Mesendoderm (in vitro differentiated cells): ENCODE measurements around the gene C2CD3.

Source experiments
- DNase-seq: peaks from one replicate; pipeline ENCODE4 v3.0.0; 2013
- H2AK5ac ChIP-seq: 2 replicates; pipeline ENCODE4 v1.6.1; 2013; ENCODE audit warnings: low read length, inconsistent platforms
- H2BK120ac ChIP-seq: 2 replicates; pipeline ENCODE4 v1.6.1; 2013; ENCODE audit warnings: low read depth, mild to moderate bottlenecking, low read length, moderate library complexity, mixed read lengths
- H2BK15ac ChIP-seq: replicated peaks from 2 replicates; pipeline ENCODE4 v1.6.1; 2013; ENCODE audit warnings: low read depth, mild to moderate bottlenecking, moderate library complexity
- H2BK5ac ChIP-seq: 2 replicates; pipeline ENCODE4 v1.6.1; 2013; ENCODE audit warnings: low read length, inconsistent platforms
- H3K18ac ChIP-seq: 2 replicates; pipeline ENCODE4 v1.6.1; 2013; ENCODE audit warnings: mild to moderate bottlenecking, low read length, mixed read lengths
- H3K23ac ChIP-seq: one replicate; pipeline ENCODE4 v1.6.1; 2013; ENCODE audit warnings: low read length
- H3K27ac ChIP-seq: 2 replicates; pipeline ENCODE4 v1.5.1; 2013; ENCODE audit warnings: low read depth, mild to moderate bottlenecking, inconsistent platforms, low read length, moderate library complexity
- H3K27me3 ChIP-seq: 2 replicates; pipeline ENCODE4 v1.6.1; 2013; ENCODE audit warnings: low read length, control low read depth, mild to moderate bottlenecking, inconsistent platforms; ENCODE audit not compliant: insufficient read depth, poor library complexity
- H3K36me3 ChIP-seq: 2 replicates; pipeline ENCODE4 v1.6.1; 2013; ENCODE audit warnings: low read length, inconsistent platforms; ENCODE audit not compliant: control insufficient read depth, insufficient read depth
- H3K4ac ChIP-seq: one replicate; pipeline ENCODE4 v1.6.1; 2013; ENCODE audit warnings: low read depth, mild to moderate bottlenecking, low read length, moderate library complexity
- H3K4me1 ChIP-seq: 2 replicates; pipeline ENCODE4 v1.6.1; 2013; ENCODE audit warnings: low read depth, low read length, inconsistent platforms; ENCODE audit not compliant: control insufficient read depth
- H3K4me2 ChIP-seq: 2 replicates; pipeline ENCODE4 v1.6.1; 2013; ENCODE audit warnings: low read length
- H3K4me3 ChIP-seq: 2 replicates; pipeline ENCODE4 v1.5.1; 2013; ENCODE audit warnings: mild to moderate bottlenecking, low read length
- H3K56ac ChIP-seq: one replicate; pipeline ENCODE4 v1.6.1; 2013; ENCODE audit warnings: low read length
- H3K79me1 ChIP-seq: 2 replicates; pipeline ENCODE4 v1.6.1; 2013; ENCODE audit warnings: low read length, inconsistent platforms
- H3K79me2 ChIP-seq: 2 replicates; pipeline ENCODE4 v1.6.1; 2013; ENCODE audit warnings: mild to moderate bottlenecking, low read length; ENCODE audit not compliant: control insufficient read depth, insufficient read depth
- H3K9ac ChIP-seq: 2 replicates; pipeline ENCODE4 v1.6.1; 2013; ENCODE audit warnings: low read length, inconsistent platforms
- H4K5ac ChIP-seq: one replicate; pipeline ENCODE4 v1.6.1; 2013; ENCODE audit warnings: low read length
- H4K8ac ChIP-seq: one replicate; pipeline ENCODE4 v1.6.1; 2013; ENCODE audit warnings: low read depth, mild to moderate bottlenecking, control low read depth, low read length, moderate library complexity
- WGBS: extraction: QIAGEN DNeasy Blood & Tissue Kit; methylation state at CpG from one replicate; pipeline ENCODE4 v1.1.7; 2013; ENCODE audit warnings: low lambda C conversion rate, missing lambda C conversion rate; ENCODE audit not compliant: insufficient coverage; ENCODE audit errors: extremely low coverage; 5-methylcytosine and 5-hydroxymethylcytosine counted together

Gene C2CD3

GRCh38 chr11:73983741-73984538 is 186.9 kb downstream of the C2CD3 start:
- Histone ChIP-seq H3K27ac (peak overlapping the region; percentile 3), H3K79me1 (peaks cover 10% of the 10 kb centered on the region), H4K8ac (no peak overlapping the region), H3K18ac (no peak overlapping the region), H3K4me1 (peaks cover 16% of the 10 kb centered on the region), H3K4me3 (no peak overlapping the region), H3K56ac (peak overlapping the region; percentile 91), H3K4me2 (peak overlapping the region; percentile 37), H3K4ac (no peak overlapping the region), H3K23ac (no peak overlapping the region), H3K27me3 (no peaks in the 10 kb centered on the region), H4K5ac (no peak overlapping the region), H3K36me3 (peaks cover 3% of the 10 kb centered on the region), H3K79me2 (peaks cover 7% of the 10 kb centered on the region), H2BK15ac (no peak overlapping the region), H2AK5ac (no peak overlapping the region), H3K9ac (peak overlapping the region; percentile 70), H2BK120ac (no peak overlapping the region), H2BK5ac (no peak overlapping the region)
- no CpG with 5 or more reads among the region's 18 CpGs for WGBS
- no peak for DNase-seq

DNA sequence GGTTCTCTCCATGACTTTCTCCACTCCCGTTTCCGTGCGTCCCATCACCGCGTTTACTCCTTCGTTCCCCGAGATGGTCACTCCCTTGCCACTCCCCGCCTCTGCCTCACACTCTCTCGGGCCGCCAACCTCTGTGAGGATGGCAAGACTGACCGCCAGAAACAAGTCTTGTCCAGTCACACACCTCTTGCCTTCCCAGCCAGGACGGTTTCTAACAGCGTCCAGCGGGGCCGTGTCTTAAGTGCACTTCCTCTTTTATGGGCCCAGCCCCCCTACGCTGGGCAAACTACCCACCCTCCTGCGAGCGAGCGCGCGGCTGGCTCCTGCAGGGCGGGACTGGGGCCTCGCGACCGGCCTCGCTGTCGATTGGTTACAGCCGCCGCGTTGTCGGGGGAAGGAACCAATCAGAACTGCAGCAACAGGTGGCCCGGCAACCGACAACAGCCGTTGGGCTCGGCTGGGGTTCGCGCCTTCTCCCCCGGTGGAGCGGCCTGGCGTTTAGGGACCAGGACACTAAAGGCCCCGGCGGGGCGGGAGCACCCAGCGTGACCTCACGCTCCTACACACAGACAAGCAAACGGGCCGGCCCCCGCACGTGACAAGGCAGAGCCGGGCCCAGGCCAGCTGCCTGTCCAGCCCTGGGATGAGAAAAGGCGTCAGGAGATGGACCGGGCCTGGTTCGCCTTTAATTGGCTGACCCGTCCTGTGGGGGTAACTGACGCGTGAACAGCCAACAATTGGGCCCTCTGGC is 187.6 kb downstream of the C2CD3 start:
- Histone ChIP-seq H3K9ac (peak overlapping the region; percentile 81), H2BK120ac (no peak overlapping the region), H3K18ac (no peak overlapping the region), H4K5ac (no peak overlapping the region), H3K56ac (peak overlapping the region; percentile 91), H3K4me3 (peak overlapping the region; percentile 37), H3K4ac (no peak overlapping the region), H3K4me1 (peaks cover 16% of the 10 kb centered on the region), H3K23ac (peak overlapping the region; percentile 10), H3K27me3 (no peaks in the 10 kb centered on the region), H3K79me1 (peaks cover 10% of the 10 kb centered on the region), H2BK15ac (no peak overlapping the region), H2BK5ac (peak overlapping the region; percentile 62), H3K36me3 (peaks cover 6% of the 10 kb centered on the region), H3K27ac (peak overlapping the region; percentile 31), H2AK5ac (no peak overlapping the region), H3K79me2 (peaks cover 7% of the 10 kb centered on the region), H4K8ac (no peak overlapping the region), H3K4me2 (peak overlapping the region; percentile 84)
- DNase-seq = peak; percentile 95
- WGBS = no CpG with 5 or more reads among the region's 56 CpGs

GRCh38 chr11:73982595-73982989 is 188.2 kb downstream of the C2CD3 start, which contains the start of gene UCP2:
UCP2 (minus strand) TSS chr11:73982843; CDS start chr11:73978378, 4,465 bp downstream.
- Histone ChIP-seq H3K18ac (peak within 1 kb of the TSS; percentile 53), H3K79me1 (peaks cover 10% of the 10 kb centered on the region), H4K8ac (no peak within 1 kb of the TSS), H2BK120ac (no peak within 1 kb of the TSS), H3K27me3 (no peaks in the 10 kb centered on the region), H3K4ac (peak within 1 kb of the TSS; percentile 22), H2BK5ac (peak within 1 kb of the TSS; percentile 62), H3K4me3 (peak within 1 kb of the TSS; percentile 73), H3K4me2 (peak within 1 kb of the TSS; percentile 84), H3K9ac (peak within 1 kb of the TSS; percentile 89), H3K56ac (peak within 1 kb of the TSS; percentile 96), H2BK15ac (no peak within 1 kb of the TSS), H3K23ac (peak within 1 kb of the TSS; percentile 45), H3K79me2 (peaks cover 7% of the 10 kb centered on the region), H4K5ac (peak within 1 kb of the TSS; percentile 59), H2AK5ac (peak within 1 kb of the TSS; percentile 98), H3K4me1 (peaks cover 16% of the 10 kb centered on the region), H3K36me3 (peaks cover 8% of the 10 kb centered on the region), H3K27ac (peak within 1 kb of the TSS; percentile 31)
- no CpG with 5 or more reads among the region's 43 CpGs for WGBS
- no peak for DNase-seq

- Histone ChIP-seq H3K27ac (no peak overlapping the region), H3K36me3 (peaks cover 13% of the 10 kb centered on the region), H3K18ac (no peak overlapping the region), H2BK120ac (no peak overlapping the region), H3K23ac (peak overlapping the region; percentile 45), H2BK5ac (no peak overlapping the region), H3K27me3 (no peaks in the 10 kb centered on the region), H2AK5ac (peak overlapping the region; percentile 98), H3K4me3 (peak overlapping the region; percentile 58), H4K8ac (no peak overlapping the region), H3K56ac (peak overlapping the region; percentile 96), H2BK15ac (no peak overlapping the region), H3K79me2 (peaks cover 7% of the 10 kb centered on the region), H3K9ac (peak overlapping the region; percentile 89), H3K79me1 (peaks cover 10% of the 10 kb centered on the region), H3K4me1 (peaks cover 16% of the 10 kb centered on the region), H4K5ac (no peak overlapping the region), H3K4ac (no peak overlapping the region), H3K4me2 (peak overlapping the region; percentile 78)
- WGBS = no CpG with 5 or more reads among the region's 13 CpGs
- no peak for DNase-seq
Observed at GRCh38 chr11:73981051-73981805, 189.6 kb downstream of the C2CD3 start.

DNA sequence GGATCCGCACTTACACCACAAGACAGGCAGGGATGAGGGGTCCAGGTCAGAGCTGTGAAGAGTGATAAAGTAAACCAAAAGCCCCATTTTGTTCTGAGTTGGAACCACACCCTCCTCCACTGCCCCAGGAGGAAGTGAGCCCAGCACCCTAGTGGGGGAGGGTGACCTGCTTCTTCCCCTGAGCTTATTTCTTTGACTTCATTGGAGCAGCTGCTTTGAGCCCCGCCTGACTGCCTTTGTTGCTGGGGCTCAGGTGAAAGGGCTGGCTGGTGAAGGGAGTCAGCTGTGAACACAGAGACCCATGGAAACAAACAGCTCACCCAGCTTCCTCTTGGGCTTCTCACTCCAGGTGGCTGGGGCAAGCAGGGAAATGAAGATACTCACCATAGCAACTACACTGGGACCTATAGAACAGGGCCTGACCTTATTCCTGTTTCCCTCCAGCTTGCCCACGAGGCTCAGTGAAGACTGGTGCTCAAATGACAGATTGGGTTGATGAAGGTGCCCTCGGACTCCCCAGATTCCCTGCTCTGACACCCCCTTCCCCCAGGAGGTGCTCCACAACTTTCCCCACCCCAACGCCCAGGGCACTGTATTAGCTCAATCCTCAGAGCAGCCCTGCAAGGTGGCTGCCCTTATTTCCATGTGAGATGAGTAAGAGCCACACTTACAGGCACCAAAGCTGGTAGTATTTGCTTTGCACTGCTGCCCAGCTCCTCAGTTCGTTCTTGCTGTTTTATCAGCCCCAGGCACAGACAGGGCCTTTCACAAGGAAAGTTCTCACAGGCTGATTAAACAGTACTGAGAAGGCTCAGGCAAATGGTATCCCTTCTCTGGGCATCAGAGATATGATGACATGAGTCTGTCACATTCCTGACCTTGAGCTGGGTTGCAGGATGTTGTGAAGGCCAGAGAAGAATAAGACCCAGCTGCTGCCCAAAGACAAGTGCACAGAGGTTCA is 190.5 kb downstream of the C2CD3 start:
- DNase-seq = peak; percentile 67
- H3K23ac ChIP-seq = peak overlapping the region; percentile 3
- H4K8ac ChIP-seq = no peak overlapping the region
- no CpG with 5 or more reads among the region's 6 CpGs for WGBS
- peak overlapping the region; percentile 64 for H3K56ac ChIP-seq
- H3K27me3 ChIP-seq = no peaks in the 10 kb centered on the region
- no peak overlapping the region for H2BK120ac ChIP-seq
- H3K4ac ChIP-seq = no peak overlapping the region
- H3K36me3 ChIP-seq = peaks cover 15% of the 10 kb centered on the region
- H3K4me2 ChIP-seq = peak overlapping the region; percentile 13
- H2BK15ac ChIP-seq = no peak overlapping the region
- peaks cover 10% of the 10 kb centered on the region for H3K79me1 ChIP-seq
- H3K27ac ChIP-seq = peak overlapping the region; percentile 17
- peaks cover 7% of the 10 kb centered on the region for H3K79me2 ChIP-seq
- no peak overlapping the region for H3K18ac ChIP-seq
- H2AK5ac ChIP-seq = no peak overlapping the region
- peaks cover 16% of the 10 kb centered on the region for H3K4me1 ChIP-seq
- H2BK5ac ChIP-seq = no peak overlapping the region
- H3K9ac ChIP-seq = peak overlapping the region; percentile 11
- H4K5ac ChIP-seq = no peak overlapping the region
- H3K4me3 ChIP-seq = no peak overlapping the region
